Neural progenitor cell (in vitro differentiated cells): ENCODE measurements around the gene CAPZB. TPM values are rescaled to one million over a fixed set of nuclear protein-coding genes. Genes with fewer than 3 reads are reported as not detected.

Experiments used
- DNase-seq: peaks from one replicate; pipeline ENCODE4 v3.0.0-alpha.2; 2016; ENCODE audit warnings: low spot score
- H2AFZ ChIP-seq: fragments of 200-600 bp; sonication (generic); replicated peaks from 2 replicates; pipeline ENCODE4 v1.6.1; 2016; ENCODE audit warnings: antibody characterized with exemption
- H3F3A ChIP-seq: fragments of 200-600 bp; sonication (generic); 2 replicates; pipeline ENCODE4 v1.6.1; 2016; ENCODE audit warnings: antibody characterized with exemption, low read depth
- H3K27ac ChIP-seq: fragments of 200-600 bp; sonication (generic); 2 replicates; pipeline ENCODE4 v1.5.1; 2016; ENCODE audit warnings: mild to moderate bottlenecking
- H3K27me3 ChIP-seq: fragments of 200-600 bp; sonication (generic); 2 replicates; pipeline ENCODE4 v1.6.1; 2016; ENCODE audit warnings: mild to moderate bottlenecking, moderate library complexity
- H3K36me3 ChIP-seq: fragments of 200-600 bp; sonication (generic); 2 replicates; pipeline ENCODE4 v1.5.1; 2016
- H3K4me1 ChIP-seq: fragments of 200-600 bp; sonication (generic); 2 replicates; pipeline ENCODE4 v1.6.1; 2016; ENCODE audit warnings: mixed run types
- H3K4me2 ChIP-seq: fragments of 200-600 bp; sonication (generic); 2 replicates; pipeline ENCODE4 v1.6.1; 2016
- H3K4me3 ChIP-seq: fragments of 200-600 bp; sonication (generic); 2 replicates; pipeline ENCODE4 v1.5.1; 2016
- H3K79me2 ChIP-seq: fragments of 200-600 bp; sonication (generic); 2 replicates; pipeline ENCODE4 v1.6.1; 2016; ENCODE audit warnings: low read depth
- H3K9ac ChIP-seq: fragments of 200-600 bp; sonication (generic); 2 replicates; pipeline ENCODE4 v1.6.1; 2016
- H3K9me3 ChIP-seq: fragments of 200-600 bp; sonication (generic); 2 replicates; pipeline ENCODE4 v1.5.1; 2016; ENCODE audit warnings: low read depth
- H4K20me1 ChIP-seq: fragments of 200-600 bp; sonication (generic); 2 replicates; pipeline ENCODE4 v1.6.1; 2016; ENCODE audit warnings: low read depth
- H3K27ac Mint-ChIP-seq: 3 replicates; pipeline ENCODE4 v1.8.0; 2021; ENCODE audit warnings: mixed read lengths
- H3K27me3 Mint-ChIP-seq: 2 replicates; pipeline ENCODE4 v1.8.0; 2022; ENCODE audit warnings: low read depth, mild to moderate bottlenecking, inconsistent platforms, moderate library complexity, mixed read lengths; ENCODE audit not compliant: insufficient read depth
- H3K36me3 Mint-ChIP-seq: 3 replicates; pipeline ENCODE4 v1.8.0; 2021; ENCODE audit warnings: mixed read lengths
- H3K4me1 Mint-ChIP-seq: 3 replicates; pipeline ENCODE4 v1.8.0; 2021; ENCODE audit warnings: mixed read lengths
- H3K4me3 Mint-ChIP-seq: 3 replicates; pipeline ENCODE4 v1.8.0; 2021; ENCODE audit warnings: mild to moderate bottlenecking, moderate library complexity, mixed read lengths
- H3K9me3 Mint-ChIP-seq: 3 replicates; pipeline ENCODE4 v1.8.0; 2020; ENCODE audit warnings: mixed read lengths
- CTCF ChIP-seq: fragments of 200-600 bp; sonication (generic); IDR thresholded peaks from 2 replicates; pipeline ENCODE4 v1.5.1; 2017; ENCODE audit warnings: antibody characterized with exemption, mild to moderate bottlenecking
- EZH2 ChIP-seq: fragments of 200-600 bp; sonication (generic); IDR thresholded peaks from 2 replicates; pipeline ENCODE4 v1.6.1; 2017; ENCODE audit warnings: antibody characterized with exemption, mild to moderate bottlenecking, moderate library complexity
- EZH2phosphoT487 ChIP-seq: fragments of 200-600 bp; sonication (generic); IDR thresholded peaks from 2 replicates; pipeline ENCODE4 v1.6.1; 2017; ENCODE audit warnings: antibody characterized with exemption
- total RNA-seq: library from RNA; depleted of rRNA; stranded (reverse); fragments of >200 nt; gene quantifications from 2 replicates; pipeline ENCODE4 v1.2.3, GENCODE V29; 2015; ENCODE audit warnings: low replicate concordance

The CAPZB gene
- total RNA-seq, 1 donor from 2014 or later: 134 TPM

GRCh38 chr1:19388980-19389379 is 96.4 kb downstream of the CAPZB start:
- Mint-ChIP-seq H3K9me3 (no peaks in the 10 kb centered on the region), H3K4me3 (no peak overlapping the region), H3K27ac (no peak overlapping the region), H3K27me3 (peaks cover 9% of the 10 kb centered on the region), H3K4me1 (peaks cover 22% of the 10 kb centered on the region), H3K36me3 (peaks cover 3% of the 10 kb centered on the region)
- Histone ChIP-seq H4K20me1 (peaks cover 33% of the 10 kb centered on the region), H2AFZ (no peak overlapping the region), H3K4me2 (no peak overlapping the region), H3K79me2 (peaks cover 50% of the 10 kb centered on the region), H3K27me3 (no peaks in the 10 kb centered on the region), H3K9me3 (no peaks in the 10 kb centered on the region), H3K4me1 (no peaks in the 10 kb centered on the region), H3F3A (no peaks in the 10 kb centered on the region), H3K27ac (no peak overlapping the region), H3K36me3 (no peaks in the 10 kb centered on the region), H3K4me3 (no peak overlapping the region), H3K9ac (no peak overlapping the region)
- no peak for TF ChIP-seq EZH2
- no peak for TF ChIP-seq EZH2phosphoT487
- no peak for TF ChIP-seq CTCF
- DNase-seq: no peak

- Histone ChIP-seq H3K4me2 (no peak overlapping the region), H3K9me3 (no peaks in the 10 kb centered on the region), H3K79me2 (peaks cover 46% of the 10 kb centered on the region), H3K9ac (no peak overlapping the region), H3K4me1 (no peaks in the 10 kb centered on the region), H3K36me3 (no peaks in the 10 kb centered on the region), H2AFZ (no peak overlapping the region), H3K27me3 (no peaks in the 10 kb centered on the region), H4K20me1 (peaks cover 33% of the 10 kb centered on the region), H3K27ac (no peak overlapping the region), H3F3A (no peaks in the 10 kb centered on the region), H3K4me3 (no peak overlapping the region)
- H3K9me3 Mint-ChIP-seq: no peaks in the 10 kb centered on the region
- peaks cover 8% of the 10 kb centered on the region for H3K36me3 Mint-ChIP-seq
- no peak overlapping the region for H3K27ac Mint-ChIP-seq
- TF ChIP-seq CTCF: no peak
- no peak for TF ChIP-seq EZH2phosphoT487
- TF ChIP-seq EZH2: no peak
- no peak for DNase-seq
- H3K4me3 Mint-ChIP-seq: no peak overlapping the region
- H3K4me1 Mint-ChIP-seq: peaks cover 20% of the 10 kb centered on the region
- peaks cover 4% of the 10 kb centered on the region for H3K27me3 Mint-ChIP-seq
Observed at GRCh38 chr1:19387045-19387467, 98.3 kb downstream of the CAPZB start.

GRCh38 chr1:19385869-19386591 is 99.3 kb downstream of the CAPZB start:
- Histone ChIP-seq H3K4me3 (no peak overlapping the region), H3K27me3 (no peaks in the 10 kb centered on the region), H3K4me2 (no peak overlapping the region), H4K20me1 (peaks cover 28% of the 10 kb centered on the region), H3K4me1 (no peaks in the 10 kb centered on the region), H2AFZ (no peak overlapping the region), H3K79me2 (peaks cover 38% of the 10 kb centered on the region), H3K36me3 (no peaks in the 10 kb centered on the region), H3F3A (no peaks in the 10 kb centered on the region), H3K27ac (no peak overlapping the region), H3K9me3 (no peaks in the 10 kb centered on the region), H3K9ac (no peak overlapping the region)
- peaks cover 2% of the 10 kb centered on the region for H3K27me3 Mint-ChIP-seq
- H3K27ac Mint-ChIP-seq: no peak overlapping the region
- H3K4me3 Mint-ChIP-seq: no peak overlapping the region
- H3K9me3 Mint-ChIP-seq: no peaks in the 10 kb centered on the region
- no peak for DNase-seq
- no peak for TF ChIP-seq CTCF
- no peak for TF ChIP-seq EZH2
- TF ChIP-seq EZH2phosphoT487: no peak
- H3K36me3 Mint-ChIP-seq: peaks cover 11% of the 10 kb centered on the region
- peaks cover 13% of the 10 kb centered on the region for H3K4me1 Mint-ChIP-seq
